SK-N-MC (cell line): Measurements from ENCODE around the gene TXNDC17.

ENCODE experiments used
- EZH2 ChIP-seq: fragments of 200-600 bp; sonication (generic); IDR thresholded peaks from one replicate; pipeline ENCODE4 v1.6.1; 2017; ENCODE audit warnings: antibody characterized with exemption
- FOXP2 ChIP-seq: optimal IDR thresholded peaks from 2 replicates; pipeline ENCODE3; 2011; ENCODE audit warnings: mild to moderate bottlenecking, moderate library complexity; ENCODE audit not compliant: insufficient read depth; ENCODE audit errors: extremely low read length, control extremely low read depth

- TF ChIP-seq EZH2 (no peak), FOXP2 (no peak)
Measured at GRCh38 chr17:6683730-6684459, 43.0 kb downstream of the TXNDC17 start.
